Measurements from ENCODE around the gene ARHGDIB.
A peak's percentile ranks its signal among the peaks of the same experiment; 100 is the strongest.

The ARHGDIB gene

GRCh38 chr12:14930299-14930698 lies 31.1 kb downstream of the ARHGDIB start:
- no peak for TF ChIP-seq CTCF (conservative IDR thresholded peaks at IDR 0.05)
- peak overlapping the region; percentile 87 for H3K27ac ChIP-seq

DNA sequence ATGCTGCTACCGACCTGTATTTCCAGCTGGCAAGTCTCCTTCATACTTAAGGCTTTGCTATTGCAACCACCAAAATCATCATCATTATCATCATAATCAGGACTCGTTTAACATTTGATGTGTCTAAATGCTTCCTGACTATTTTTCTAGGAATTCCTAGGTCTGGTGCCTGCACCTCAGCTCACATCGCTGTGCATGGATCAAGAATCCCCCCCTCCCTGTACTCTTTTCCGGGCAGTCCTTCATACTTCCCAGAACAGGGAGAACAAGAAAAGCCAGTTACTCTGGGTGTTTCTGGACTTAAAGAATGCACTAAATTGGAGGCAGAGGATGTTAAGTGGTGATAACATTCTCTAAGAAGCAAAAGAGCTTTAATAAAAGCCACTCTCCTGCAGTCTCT lies 32.5 kb downstream of the ARHGDIB start:
- H3K27ac ChIP-seq, result peak overlapping the region; percentile 87
- TF ChIP-seq CTCF (conservative IDR thresholded peaks at IDR 0.05), result no peak

GRCh38 chr12:14927267-14927666 lies 34.1 kb downstream of the ARHGDIB start:
- no peak for TF ChIP-seq CTCF (conservative IDR thresholded peaks at IDR 0.05)

DNA sequence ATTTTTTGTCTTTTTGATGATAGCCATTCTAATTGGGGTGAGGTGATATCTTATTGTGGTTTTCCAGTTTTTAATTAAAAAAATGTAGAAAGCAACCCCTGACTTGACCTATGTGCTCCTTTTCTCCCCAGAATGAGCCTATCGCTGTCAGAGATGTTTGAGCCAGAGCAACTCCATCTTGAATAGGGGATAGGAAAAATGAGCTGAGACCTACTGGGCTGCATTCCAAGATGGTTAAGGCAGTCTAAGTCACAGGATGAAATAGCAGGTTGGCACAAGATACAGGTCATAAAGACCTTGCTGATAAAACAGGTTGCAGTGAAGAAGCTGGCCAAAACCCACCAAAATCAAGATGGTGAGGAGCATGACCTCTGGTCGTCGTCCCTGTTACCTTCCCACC lies 36.9 kb downstream of the ARHGDIB start:
- peak overlapping the region; percentile 28; the same call in 1 of the 2 replicates for H3K27ac ChIP-seq
- no peak for TF ChIP-seq CTCF (conservative IDR thresholded peaks at IDR 0.05)

More at GRCh38 chr12:14927267-14927666, 34.1 kb downstream of the ARHGDIB start:
- H3K27ac ChIP-seq, result no peak overlapping the region; the same call in 1 of the 2 replicates

DNA sequence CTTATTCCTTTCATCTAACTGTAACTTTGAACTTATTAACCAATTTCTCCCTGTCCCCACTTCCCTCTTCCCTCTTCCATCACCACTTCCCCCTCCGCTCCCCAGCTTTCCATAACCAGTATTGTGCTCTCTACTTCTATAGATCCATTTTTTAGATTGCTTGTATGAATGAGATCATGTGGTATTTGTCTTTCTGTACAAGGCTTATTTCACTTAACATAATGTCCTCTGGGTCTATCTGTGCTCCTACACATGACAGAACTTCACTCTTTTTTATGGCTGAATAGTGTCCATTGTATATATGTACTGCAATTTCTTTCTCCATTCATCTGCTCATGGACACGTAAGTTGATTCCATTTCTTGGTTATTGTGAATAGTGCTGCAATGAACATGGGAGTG lies 37.5 kb downstream of the ARHGDIB start:
- H3K27ac ChIP-seq, result no peak overlapping the region
- no peak for TF ChIP-seq CTCF (conservative IDR thresholded peaks at IDR 0.05)

DNA sequence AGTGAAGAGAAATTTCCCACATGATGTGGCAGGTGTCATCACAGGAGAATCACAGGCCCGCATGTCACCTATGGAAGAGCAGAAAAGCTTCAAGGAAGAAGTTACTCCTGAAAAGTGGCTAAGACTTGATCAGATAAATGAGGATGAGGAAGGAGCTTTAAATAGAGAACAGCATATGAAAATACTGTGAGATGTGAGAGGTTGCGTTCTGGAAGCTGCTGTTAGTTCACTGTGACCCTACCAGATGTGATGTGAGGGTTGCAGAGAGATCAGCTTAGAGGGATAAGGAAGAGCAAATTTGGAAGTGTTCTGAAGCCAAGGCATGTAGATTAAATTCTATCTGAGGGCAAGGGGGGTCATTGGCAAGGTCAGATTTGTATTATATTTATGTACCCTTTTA lies 40.2 kb downstream of the ARHGDIB start:
- H3K27ac ChIP-seq, result no peak overlapping the region
- TF ChIP-seq CTCF (conservative IDR thresholded peaks at IDR 0.05), result no peak

- H3K27ac ChIP-seq, result no peak overlapping the region
- TF ChIP-seq CTCF (conservative IDR thresholded peaks at IDR 0.05), result no peak
These were observed 40.8 kb downstream of the ARHGDIB start for GRCh38 chr12:14920475-14921126.

Data from VCaP (cell line).